Posterior vena cava (tissue), 2 donors: ENCODE data around the gene ATP6V1G3. TPM values are rescaled to one million over a fixed set of nuclear protein-coding genes. Genes with fewer than 3 reads are reported as not detected.

ENCODE experiments used
- total RNA-seq, 2 donors: library from RNA; stranded (reverse); fragmentation: NEBNext Ultra II Directional; extraction: Animal tissue kit (Norgen Biotek cat#: 25700); gene quantifications; one replicate each; pipeline ENCODE4 v1.2.1, GENCODE V29; 2021
- donor health status: DM: yes; HTN: yes; CAD: no.
- donor health status: DM: yes; HTN: yes; CAD: no.

ATP6V1G3 gene
- total RNA-seq, 2 donors from 2014 or later = not detected

Other genes starting within 250 kb of the ATP6V1G3 start
- gene PTPRC, start 98.4 kb upstream of the ATP6V1G3 start, total RNA-seq = 10 to 100 TPM; 30.8 to 41.7 TPM